GM20000 (cell line): Measurements from ENCODE around the gene SRPK2.

Experiments
- DNase-seq: peaks from one replicate; pipeline ENCODE4 v3.0.0; 2012; ENCODE audit warnings: low spot score
- CTCF ChIP-seq: IDR thresholded peaks from 2 replicates; pipeline ENCODE4 v1.5.1; 2012; ENCODE audit warnings: mild to moderate bottlenecking, control low read depth; ENCODE audit errors: extremely low read depth, missing control alignments

Gene SRPK2

GRCh38 chr7:105228555-105228954 is 160.2 kb downstream of the SRPK2 start:
- no peak for DNase-seq
- TF ChIP-seq CTCF, result no peak

GRCh38 chr7:105227391-105227790 is 161.3 kb downstream of the SRPK2 start:
- no peak for DNase-seq
- no peak for TF ChIP-seq CTCF

- peak; percentile 45 for DNase-seq
Observed at GRCh38 chr7:105224884-105225651, 163.7 kb downstream of the SRPK2 start.

GRCh38 chr7:105222953-105223352 is 165.8 kb downstream of the SRPK2 start:
- DNase-seq, result no peak
- TF ChIP-seq CTCF, result no peak

More at GRCh38 chr7:105224884-105225651, 163.7 kb downstream of the SRPK2 start:
- no peak for TF ChIP-seq CTCF

GRCh38 chr7:105219771-105220160 is 169.0 kb downstream of the SRPK2 start:
- DNase-seq, result no peak

GRCh38 chr7:105218939-105219770 is 169.6 kb downstream of the SRPK2 start:
- no peak for TF ChIP-seq CTCF
- DNase-seq, result no peak

More at GRCh38 chr7:105219771-105220160, 169.0 kb downstream of the SRPK2 start:
- no peak for TF ChIP-seq CTCF

- no peak for DNase-seq
- no peak for TF ChIP-seq CTCF
Observed at GRCh38 chr7:105218215-105218614, 170.5 kb downstream of the SRPK2 start.
